Ascending aorta (tissue), 2 donors: ENCODE data around the gene LAMC1. TPM values are rescaled to one million over a fixed set of nuclear protein-coding genes. Genes with fewer than 3 reads are reported as not detected.

ENCODE experiments used
- DNase-seq, 2 donors: peaks; one replicate each; pipeline ENCODE4 v3.0.0-alpha.2; 2019; ENCODE audit warnings: low spot score in 2 of 2
- H3K27ac ChIP-seq, 2 donors: fragments of 200-600 bp; sonication (generic); one replicate each; pipeline ENCODE4 v1.5.1; 2016 to 2017; ENCODE audit warnings: mild to moderate bottlenecking in 1 of 2
- H3K27me3 ChIP-seq: fragments of 200-600 bp; sonication (generic); one replicate; pipeline ENCODE4 v1.5.1; 2017
- H3K36me3 ChIP-seq, 2 donors: fragments of 200-600 bp; sonication (generic); one replicate each; pipeline ENCODE4 v1.5.1; 2016
- H3K4me1 ChIP-seq, 2 donors: fragments of 200-600 bp; sonication (generic); one replicate each; pipeline ENCODE4 v1.5.1; 2016 to 2017; ENCODE audit warnings: mild to moderate bottlenecking in 1 of 2
- H3K4me3 ChIP-seq, 2 donors: fragments of 200-600 bp; sonication (generic); one replicate each; pipeline ENCODE4 v1.5.1; 2016 to 2017; ENCODE audit warnings: mild to moderate bottlenecking in 1 of 2
- H3K9me3 ChIP-seq, 2 donors: fragments of 200-600 bp; sonication (generic); one replicate each; pipeline ENCODE4 v1.5.1; 2016
- CTCF ChIP-seq, 3 experiments: fragments of 200-600 bp in 2 of 3; fragments of 450-650 bp in 1 of 3; sonication (generic) in 2 of 3; IDR thresholded peaks; one replicate each; pipeline ENCODE4 v1.5.1; 2016 to 2019; ENCODE audit warnings: antibody characterized with exemption in 3 of 3, mild to moderate bottlenecking in 1 of 3, moderate library complexity in 1 of 3
- intact Hi-C: fragments of 100-400 bp; cut with DNase I; formaldehyde crosslinking; loops from one replicate; pipeline ENCODE4 v1.15.1; 2023
- total RNA-seq: library from RNA; depleted of rRNA; stranded (reverse); fragments of >200 nt; gene quantifications from one replicate; pipeline ENCODE4 v1.1.0, GENCODE V29; 2016

The LAMC1 gene
- total RNA-seq, 1 donor from 2014 or later, result 166 TPM

GRCh38 chr1:182998482-182998881 lies 24.7 kb upstream of the LAMC1 start:
- TF ChIP-seq CTCF (IDR thresholded peaks at IDR 0.05), result no peak
- H3K4me3 ChIP-seq, result no peak overlapping the region
- intact Hi-C loops, result no loop called here
- no peak overlapping the region for H3K27ac ChIP-seq
- H3K9me3 ChIP-seq, result no peaks in the 10 kb centered on the region
- H3K27me3 ChIP-seq, result no peaks in the 10 kb centered on the region
- H3K4me1 ChIP-seq, result no peaks in the 10 kb centered on the region
- no peaks in the 10 kb centered on the region for H3K36me3 ChIP-seq
- no peak for DNase-seq

DNA sequence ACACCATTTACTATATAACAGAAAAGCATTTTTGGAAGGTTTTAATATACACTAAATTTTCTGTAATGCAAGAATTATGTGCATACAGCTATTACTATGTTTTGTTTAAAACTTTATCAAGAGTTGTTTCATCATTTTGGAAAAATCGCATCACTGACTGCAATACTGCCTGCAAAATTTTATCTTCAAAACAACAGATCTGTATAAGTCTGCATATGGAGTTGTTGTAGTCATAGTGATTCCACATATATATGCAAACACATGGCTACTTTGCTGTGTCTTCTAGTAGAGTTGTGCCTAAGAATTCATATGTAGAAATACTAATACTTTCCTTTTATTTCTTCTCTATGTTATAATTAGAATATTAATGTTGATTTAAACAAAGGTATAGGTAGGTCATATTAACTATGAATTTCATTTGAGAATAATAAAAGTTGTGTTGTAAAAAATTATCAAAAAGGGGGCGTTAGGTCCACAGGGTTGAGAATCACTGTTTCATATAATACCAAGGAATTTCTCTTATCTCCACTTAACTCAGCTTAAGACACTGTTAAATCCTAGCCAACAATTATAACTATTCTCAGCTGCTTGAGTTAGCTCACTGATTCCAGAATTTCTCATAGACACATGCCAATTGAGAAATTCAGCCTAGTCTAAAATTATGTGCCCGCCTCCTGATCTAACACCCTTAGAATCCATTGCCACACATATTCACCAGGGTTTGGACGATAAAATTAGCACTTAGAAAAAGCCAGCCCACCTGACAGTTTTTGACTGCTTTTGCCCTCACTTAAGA lies 22.9 kb upstream of the LAMC1 start:
- TF ChIP-seq CTCF (IDR thresholded peaks at IDR 0.05), result no peak
- DNase-seq, result no peak
- H3K27me3 ChIP-seq, result no peaks in the 10 kb centered on the region
- no peaks in the 10 kb centered on the region for H3K9me3 ChIP-seq
- H3K4me1 ChIP-seq, result no peaks in the 10 kb centered on the region
- no peaks in the 10 kb centered on the region for H3K36me3 ChIP-seq
- no peak overlapping the region for H3K4me3 ChIP-seq
- intact Hi-C loops, result no loop called here
- H3K27ac ChIP-seq, result no peak overlapping the region

DNA sequence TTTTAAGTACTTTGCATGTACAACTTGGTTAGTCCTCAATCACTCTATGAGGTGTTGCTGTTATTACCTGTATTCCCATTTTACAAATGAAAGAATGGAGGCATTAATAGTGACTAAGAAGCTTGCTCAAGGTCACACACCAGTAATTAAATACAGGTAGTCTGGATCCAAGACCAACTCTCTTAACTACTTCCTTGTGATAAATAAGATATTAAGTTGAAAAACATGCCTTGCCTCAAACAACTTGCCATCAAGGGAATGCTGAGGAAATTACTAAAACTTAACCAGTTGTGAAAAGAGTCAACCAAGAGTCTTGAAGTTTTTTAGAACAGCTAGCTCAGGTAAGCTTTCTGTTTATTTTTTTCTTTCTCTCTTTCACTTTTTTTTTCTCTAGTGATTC lies 21.0 kb upstream of the LAMC1 start:
- TF ChIP-seq CTCF (IDR thresholded peaks at IDR 0.05), result no peak
- H3K27ac ChIP-seq, result no peak overlapping the region
- no peak overlapping the region for H3K4me3 ChIP-seq
- DNase-seq, result no peak
- no peaks in the 10 kb centered on the region for H3K27me3 ChIP-seq
- intact Hi-C loops, result no loop called here
- H3K9me3 ChIP-seq, result no peaks in the 10 kb centered on the region
- H3K36me3 ChIP-seq, result no peaks in the 10 kb centered on the region
- H3K4me1 ChIP-seq, result no peaks in the 10 kb centered on the region

DNA sequence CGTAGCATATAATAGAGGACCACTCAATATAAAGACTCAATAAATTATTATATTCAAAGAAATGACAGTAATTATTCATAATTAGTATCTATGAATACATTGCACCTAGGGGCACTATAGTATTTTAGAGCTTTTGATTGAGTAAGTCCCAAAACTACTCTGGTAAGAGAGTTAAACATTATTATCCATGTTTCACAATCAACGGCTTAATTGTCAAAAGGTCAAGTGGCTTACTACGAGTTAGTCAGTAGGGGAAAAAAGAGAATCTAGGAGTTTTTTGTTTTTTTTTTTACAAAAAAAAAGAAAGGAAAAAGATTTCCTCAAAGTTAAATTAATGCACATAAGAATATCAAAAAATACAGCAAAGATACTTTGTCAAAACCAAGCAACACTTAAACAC lies 20.4 kb upstream of the LAMC1 start:
- no peak for TF ChIP-seq CTCF (IDR thresholded peaks at IDR 0.05)
- intact Hi-C loops, result no loop called here

DNA sequence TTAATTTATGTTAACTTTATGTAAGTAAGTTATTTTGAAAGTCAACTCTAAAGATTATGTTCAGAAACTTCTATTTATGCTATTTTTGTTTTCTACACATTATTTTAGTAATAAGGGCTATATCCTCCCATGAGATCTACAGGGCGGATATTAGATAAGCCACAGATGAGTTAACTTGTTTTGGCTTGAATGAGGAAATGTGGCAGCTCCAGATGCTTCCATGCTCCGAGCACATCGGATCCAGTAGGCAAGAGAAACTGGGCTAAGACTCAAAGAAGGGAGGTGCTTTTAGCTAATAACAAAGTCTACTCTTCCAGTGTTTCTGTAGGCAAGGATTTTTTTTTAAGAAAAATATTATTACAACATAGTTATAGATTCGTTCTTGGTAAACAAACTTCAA lies 20.0 kb upstream of the LAMC1 start:
- Histone ChIP-seq H3K4me3 (no peak overlapping the region), H3K27ac (no peak overlapping the region), H3K4me1 (no peaks in the 10 kb centered on the region), H3K36me3 (no peaks in the 10 kb centered on the region), H3K27me3 (no peaks in the 10 kb centered on the region), H3K9me3 (no peaks in the 10 kb centered on the region)
- TF ChIP-seq CTCF (IDR thresholded peaks at IDR 0.05), result no peak
- no peak for DNase-seq
- intact Hi-C loops, result no loop called here

More for the DNA sequence above, 20.4 kb upstream of the LAMC1 start:
- H3K4me1 ChIP-seq, result no peaks in the 10 kb centered on the region
- DNase-seq, result no peak
- H3K36me3 ChIP-seq, result no peaks in the 10 kb centered on the region
- H3K27me3 ChIP-seq, result no peaks in the 10 kb centered on the region
- no peak overlapping the region for H3K27ac ChIP-seq
- H3K9me3 ChIP-seq, result no peaks in the 10 kb centered on the region
- H3K4me3 ChIP-seq, result no peak overlapping the region
